Stomach (tissue), 4 donors: ENCODE measurements around the gene EBNA1BP2.

ENCODE experiments used
- EP300 ChIP-seq: sonication (generic); formaldehyde crosslinking; IDR thresholded peaks from one replicate; pipeline ENCODE4 v1.6.1; 2017; ENCODE audit warnings: antibody characterized with exemption
- POLR2A ChIP-seq, 4 donors: fragments of 450-650 bp; IDR thresholded peaks; one replicate each; pipeline ENCODE4 v1.6.1; 2016; ENCODE audit warnings: antibody characterized with exemption in 4 of 4, control low read depth in 2 of 4, mild to moderate bottlenecking in 1 of 4, moderate library complexity in 1 of 4
- POLR2AphosphoS5 ChIP-seq, 3 donors: sonication (generic); formaldehyde crosslinking; IDR thresholded peaks; one replicate each; pipeline ENCODE4 v1.6.1; 2016; ENCODE audit warnings: antibody characterized with exemption in 3 of 3
- TF ChIP-seq, protein P1 (sequence below), 7 experiments: fragments of 450-650 bp in 4 of 7; fragments of 200-600 bp in 3 of 7; sonication (generic) in 3 of 7; IDR thresholded peaks; one replicate each; pipeline ENCODE4 v1.5.1; 2016 to 2019; ENCODE audit warnings: antibody characterized with exemption in 7 of 7, control low read depth in 2 of 7, mild to moderate bottlenecking in 1 of 7

DNA sequence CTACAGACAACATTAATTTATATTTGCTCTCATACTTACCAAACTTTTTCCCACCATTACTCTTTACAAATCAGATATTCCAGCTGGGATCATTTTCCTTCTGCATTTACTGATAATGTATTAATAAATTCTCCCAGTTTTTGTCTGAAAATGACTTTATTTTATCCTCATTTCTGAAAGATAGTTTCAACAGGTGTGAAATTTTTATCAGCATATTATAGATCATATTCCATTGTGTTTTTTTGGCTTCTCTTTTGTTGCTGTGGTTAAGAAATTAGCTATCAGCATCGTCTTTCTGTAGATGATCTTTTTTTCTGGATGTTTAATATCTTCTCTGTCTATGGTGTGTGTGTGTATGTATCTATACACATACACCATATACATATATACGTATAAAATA is 2.8 kb upstream of the EBNA1BP2 start:
- TF ChIP-seq, protein P1, sequence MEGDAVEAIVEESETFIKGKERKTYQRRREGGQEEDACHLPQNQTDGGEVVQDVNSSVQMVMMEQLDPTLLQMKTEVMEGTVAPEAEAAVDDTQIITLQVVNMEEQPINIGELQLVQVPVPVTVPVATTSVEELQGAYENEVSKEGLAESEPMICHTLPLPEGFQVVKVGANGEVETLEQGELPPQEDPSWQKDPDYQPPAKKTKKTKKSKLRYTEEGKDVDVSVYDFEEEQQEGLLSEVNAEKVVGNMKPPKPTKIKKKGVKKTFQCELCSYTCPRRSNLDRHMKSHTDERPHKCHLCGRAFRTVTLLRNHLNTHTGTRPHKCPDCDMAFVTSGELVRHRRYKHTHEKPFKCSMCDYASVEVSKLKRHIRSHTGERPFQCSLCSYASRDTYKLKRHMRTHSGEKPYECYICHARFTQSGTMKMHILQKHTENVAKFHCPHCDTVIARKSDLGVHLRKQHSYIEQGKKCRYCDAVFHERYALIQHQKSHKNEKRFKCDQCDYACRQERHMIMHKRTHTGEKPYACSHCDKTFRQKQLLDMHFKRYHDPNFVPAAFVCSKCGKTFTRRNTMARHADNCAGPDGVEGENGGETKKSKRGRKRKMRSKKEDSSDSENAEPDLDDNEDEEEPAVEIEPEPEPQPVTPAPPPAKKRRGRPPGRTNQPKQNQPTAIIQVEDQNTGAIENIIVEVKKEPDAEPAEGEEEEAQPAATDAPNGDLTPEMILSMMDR (IDR thresholded peaks at IDR 0.05), result no peak
- TF ChIP-seq EP300, result no peak
- TF ChIP-seq POLR2A (IDR thresholded peaks at IDR 0.05), result no peak
- no peak for TF ChIP-seq POLR2AphosphoS5 (IDR thresholded peaks at IDR 0.05)
